ENCODE measurements around the gene BLVRA.
"Not testable (repeated sequence)": the region's sequence is repeated elsewhere in the genome, so short reads cannot be mapped to it uniquely, and the experiment has no call there.

The BLVRA gene

GRCh38 chr7:43782768-43783555 is 24.5 kb downstream of the BLVRA start:
- TF ChIP-seq CTCF (IDR thresholded peaks at IDR 0.05; ENCODE audit: control insufficient read depth, extremely low read depth, insufficient read depth) = no peak
- H3K4me3 ChIP-seq (ENCODE audit: low read depth, low read length) = no peak overlapping the region
- DNase-seq (ENCODE audit: low read depth) = no peak

GRCh38 chr7:43784030-43784584 is 25.6 kb downstream of the BLVRA start:
- no peak overlapping the region for H3K4me3 ChIP-seq (ENCODE audit: low read depth, low read length)
- DNase-seq (ENCODE audit: low read depth) = no peak
- no peak for TF ChIP-seq CTCF (IDR thresholded peaks at IDR 0.05; ENCODE audit: control insufficient read depth, extremely low read depth, insufficient read depth)

GRCh38 chr7:43784585-43785087 is 26.2 kb downstream of the BLVRA start:
- H3K4me3 ChIP-seq (ENCODE audit: low read depth, low read length) = not testable (repeated sequence)

GRCh38 chr7:43785420-43785819 is 26.9 kb downstream of the BLVRA start:
- no peak for DNase-seq (ENCODE audit: low read depth)
- no peak overlapping the region for H3K4me3 ChIP-seq (ENCODE audit: low read depth, low read length)
- no peak for TF ChIP-seq CTCF (IDR thresholded peaks at IDR 0.05; ENCODE audit: control insufficient read depth, extremely low read depth, insufficient read depth)

More at GRCh38 chr7:43784585-43785087, 26.2 kb downstream of the BLVRA start:
- DNase-seq (ENCODE audit: low read depth) = not testable (repeated sequence)

GRCh38 chr7:43787771-43788170 is 29.3 kb downstream of the BLVRA start:
- no peak overlapping the region for H3K4me3 ChIP-seq (ENCODE audit: low read depth, low read length)
- no peak for DNase-seq (ENCODE audit: low read depth)
- no peak for TF ChIP-seq CTCF (IDR thresholded peaks at IDR 0.05; ENCODE audit: control insufficient read depth, extremely low read depth, insufficient read depth)

- TF ChIP-seq CTCF (IDR thresholded peaks at IDR 0.05; ENCODE audit: control insufficient read depth, extremely low read depth, insufficient read depth) = no peak
- no peak overlapping the region for H3K4me3 ChIP-seq (ENCODE audit: low read depth, low read length)
- DNase-seq (ENCODE audit: low read depth) = no peak
Observed at GRCh38 chr7:43790006-43790405, 31.5 kb downstream of the BLVRA start.

GRCh38 chr7:43790834-43791233 is 32.4 kb downstream of the BLVRA start:
- no peak for DNase-seq (ENCODE audit: low read depth)
- no peak overlapping the region for H3K4me3 ChIP-seq (ENCODE audit: low read depth, low read length)
- TF ChIP-seq CTCF (IDR thresholded peaks at IDR 0.05; ENCODE audit: control insufficient read depth, extremely low read depth, insufficient read depth) = no peak
